GM23248 (cell line): ENCODE data around the gene IQCK. TPM values are rescaled to one million over a fixed set of nuclear protein-coding genes. Genes with fewer than 3 reads are reported as not detected.

Experiments
- DNase-seq: peaks from one replicate; pipeline ENCODE4 v3.0.0-alpha.2; 2015
- H2AFZ ChIP-seq: fragments of 200-600 bp; sonication (generic); 2 replicates; pipeline ENCODE4 v1.6.1; 2016; ENCODE audit warnings: antibody characterized with exemption
- H3F3A ChIP-seq: fragments of 200-600 bp; sonication (generic); 2 replicates; pipeline ENCODE4 v1.6.1; 2016; ENCODE audit warnings: mild to moderate bottlenecking, antibody characterized with exemption, mixed run types; ENCODE audit not compliant: insufficient read depth
- H3K27ac ChIP-seq: fragments of 200-600 bp; sonication (generic); 2 replicates; pipeline ENCODE4 v1.5.1; 2016; ENCODE audit warnings: mild to moderate bottlenecking
- H3K27me3 ChIP-seq: fragments of 200-600 bp; sonication (generic); replicated peaks from 2 replicates; pipeline ENCODE4 v1.6.1; 2016; ENCODE audit warnings: mild to moderate bottlenecking; ENCODE audit not compliant: insufficient read depth
- H3K36me3 ChIP-seq: fragments of 200-600 bp; sonication (generic); 2 replicates; pipeline ENCODE4 v1.6.1; 2016; ENCODE audit warnings: low read depth, mild to moderate bottlenecking
- H3K4me1 ChIP-seq: fragments of 200-600 bp; sonication (generic); 2 replicates; pipeline ENCODE4 v1.6.1; 2016; ENCODE audit warnings: mild to moderate bottlenecking; ENCODE audit not compliant: insufficient read depth
- H3K4me2 ChIP-seq: fragments of 200-600 bp; sonication (generic); one replicate; pipeline ENCODE4 v1.6.1; 2016; ENCODE audit warnings: mild to moderate bottlenecking; ENCODE audit not compliant: unreplicated experiment
- H3K4me3 ChIP-seq: fragments of 200-600 bp; sonication (generic); 2 replicates; pipeline ENCODE4 v1.5.1; 2016; ENCODE audit warnings: mild to moderate bottlenecking
- H3K79me2 ChIP-seq: fragments of 200-600 bp; sonication (generic); 2 replicates; pipeline ENCODE4 v1.6.1; 2016; ENCODE audit warnings: mild to moderate bottlenecking; ENCODE audit not compliant: insufficient read depth
- H3K9ac ChIP-seq: fragments of 200-600 bp; sonication (generic); 2 replicates; pipeline ENCODE4 v1.6.1; 2016; ENCODE audit warnings: mild to moderate bottlenecking
- H3K9me2 ChIP-seq: fragments of 200-600 bp; sonication (generic); 2 replicates; pipeline ENCODE4 v1.6.1; 2016; ENCODE audit warnings: mixed run types, mild to moderate bottlenecking, moderate library complexity; ENCODE audit not compliant: insufficient read depth
- H3K9me3 ChIP-seq: fragments of 200-600 bp; sonication (generic); one replicate; pipeline ENCODE4 v1.6.1; 2017; ENCODE audit warnings: low read depth
- H4K20me1 ChIP-seq: fragments of 200-600 bp; sonication (generic); 2 replicates; pipeline ENCODE4 v1.6.0; 2016; ENCODE audit not compliant: insufficient read depth
- EZH2 ChIP-seq: fragments of 200-600 bp; sonication (generic); IDR thresholded peaks from 2 replicates; pipeline ENCODE4 v1.6.1; 2018; ENCODE audit warnings: antibody characterized with exemption, mild to moderate bottlenecking; ENCODE audit not compliant: insufficient read depth, poor library complexity, severe bottlenecking
- EZH2phosphoT487 ChIP-seq: fragments of 200-600 bp; sonication (generic); IDR thresholded peaks from 2 replicates; pipeline ENCODE4 v1.6.1; 2018; ENCODE audit warnings: antibody characterized with exemption, moderate library complexity, mild to moderate bottlenecking, low read depth; ENCODE audit not compliant: insufficient read depth
- WGBS, 2 experiments: methylation state at CpG; one replicate each; pipeline ENCODE4 v1.1.6; 2015 to 2017; ENCODE audit warnings: low lambda C conversion rate in 2 of 2, low coverage in 1 of 2; ENCODE audit errors: missing lambda C conversion rate in 2 of 2; 5-methylcytosine and 5-hydroxymethylcytosine counted together
- in situ Hi-C: fragments of 300-500 bp; cut with MboI; formaldehyde crosslinking; loops from 2 replicates; pipeline ENCODE4 v1.15.0; 2020
- polyA plus RNA-seq: library from polyadenylated mRNA; unstranded; fragments of >200 nt; fragmentation: Nextera tagmentation; extraction: Ambion mirVana; gene quantifications from 2 replicates; pipeline ENCODE4 v1.2.1, GENCODE V29; 2016
- total RNA-seq: library from RNA; depleted of rRNA; stranded (reverse); fragments of >200 nt; shearing (Covaris generic); gene quantifications from 2 replicates; pipeline ENCODE4 v1.2.3, GENCODE V29; 2014

The IQCK gene
- total and polyA plus RNA-seq, 2 experiments from 2014 or later, result 9.7 to 9.8 TPM

- peak overlapping the region; percentile 73 for H3K27ac ChIP-seq
- no peak overlapping the region for H3K9ac ChIP-seq
Observed at GRCh38 chr16:19705146-19705501, 12.9 kb upstream of the IQCK start.

GRCh38 chr16:19705843-19706242, 12.2 kb upstream of the IQCK start:
- no peak overlapping the region for H3K9ac ChIP-seq
- H3K9me3 ChIP-seq, result no peaks in the 10 kb centered on the region
- no peak overlapping the region for H2AFZ ChIP-seq
- no peaks in the 10 kb centered on the region for H3K36me3 ChIP-seq
- DNase-seq, result no peak
- no peaks in the 10 kb centered on the region for H4K20me1 ChIP-seq
- 91 to 98% methylated on average over 5 of the region's 5 CpGs for WGBS, 2 experiments
- H3K9me2 ChIP-seq, result no peaks in the 10 kb centered on the region
- peaks cover 15% of the 10 kb centered on the region for H3K4me1 ChIP-seq
- peaks cover 10% of the 10 kb centered on the region for H3F3A ChIP-seq
- H3K27me3 ChIP-seq, result no peaks in the 10 kb centered on the region
- peaks cover 12% of the 10 kb centered on the region; the same call in 1 of the 2 replicates for H3K79me2 ChIP-seq
- no peak overlapping the region for H3K27ac ChIP-seq
- H3K4me3 ChIP-seq, result no peak overlapping the region
- TF ChIP-seq EZH2phosphoT487 (no peak), EZH2 (no peak)
- in situ Hi-C loops, result no loop called here
- no peak overlapping the region for H3K4me2 ChIP-seq

More at GRCh38 chr16:19705146-19705501, 12.9 kb upstream of the IQCK start:
- Histone ChIP-seq H3K4me2 (no peak overlapping the region), H3K9me2 (no peaks in the 10 kb centered on the region), H3K36me3 (no peaks in the 10 kb centered on the region), H3K4me1 (peaks cover 22% of the 10 kb centered on the region), H3K27me3 (no peaks in the 10 kb centered on the region), H4K20me1 (no peaks in the 10 kb centered on the region), H2AFZ (no peak overlapping the region), H3K79me2 (peaks cover 12% of the 10 kb centered on the region; the same call in 1 of the 2 replicates), H3K9me3 (no peaks in the 10 kb centered on the region), H3F3A (peaks cover 17% of the 10 kb centered on the region), H3K4me3 (no peak overlapping the region)
- no peak for TF ChIP-seq EZH2
- TF ChIP-seq EZH2phosphoT487, result no peak
- 93 to 94% methylated on average over 8 of the region's 8 CpGs for WGBS, 2 experiments
- DNase-seq, result no peak
- in situ Hi-C loops, result no loop called here

- in situ Hi-C loops, result no loop called here
- no peaks in the 10 kb centered on the region for H4K20me1 ChIP-seq
- no peak for DNase-seq
Observed at GRCh38 chr16:19706846-19707245, 11.2 kb upstream of the IQCK start.

GRCh38 chr16:19707569-19708295, 10.3 kb upstream of the IQCK start:
- DNase-seq, result no peak
- no peaks in the 10 kb centered on the region for H3K9me3 ChIP-seq
- no peak overlapping the region for H3K4me3 ChIP-seq
- H3K9me2 ChIP-seq, result no peaks in the 10 kb centered on the region
- H3F3A ChIP-seq, result peaks cover 3% of the 10 kb centered on the region; the same call in 1 of the 2 replicates
- no peak overlapping the region for H3K9ac ChIP-seq
- H3K36me3 ChIP-seq, result no peaks in the 10 kb centered on the region
- H2AFZ ChIP-seq, result no peak overlapping the region
- H4K20me1 ChIP-seq, result no peaks in the 10 kb centered on the region
- no peak for TF ChIP-seq EZH2phosphoT487
- no peak for TF ChIP-seq EZH2
- peaks cover 8% of the 10 kb centered on the region for H3K4me1 ChIP-seq
- H3K4me2 ChIP-seq, result no peak overlapping the region
- in situ Hi-C loops, result no loop called here
- WGBS, 2 experiments, result 90 to 93% methylated on average over 11 to 22 of the region's 22 CpGs
- no peak overlapping the region for H3K27ac ChIP-seq
- no peaks in the 10 kb centered on the region for H3K27me3 ChIP-seq
- peaks cover 16% of the 10 kb centered on the region; the same call in 1 of the 2 replicates for H3K79me2 ChIP-seq

More at GRCh38 chr16:19706846-19707245, 11.2 kb upstream of the IQCK start:
- no peak overlapping the region for H3K9ac ChIP-seq
- H3K79me2 ChIP-seq, result peaks cover 14% of the 10 kb centered on the region
- no peak overlapping the region for H2AFZ ChIP-seq
- H3K4me2 ChIP-seq, result no peak overlapping the region
- H3K4me3 ChIP-seq, result no peak overlapping the region
- no peak overlapping the region for H3K27ac ChIP-seq
- no peaks in the 10 kb centered on the region for H3K36me3 ChIP-seq
- H3K27me3 ChIP-seq, result no peaks in the 10 kb centered on the region
- no peaks in the 10 kb centered on the region for H3K9me2 ChIP-seq
- WGBS, 2 experiments, result 97 to 98% methylated on average over 15 of the region's 15 CpGs
- H3F3A ChIP-seq, result peaks cover 3% of the 10 kb centered on the region; the same call in 1 of the 2 replicates
- H3K9me3 ChIP-seq, result no peaks in the 10 kb centered on the region
- peaks cover 8% of the 10 kb centered on the region for H3K4me1 ChIP-seq
- no peak for TF ChIP-seq EZH2
- no peak for TF ChIP-seq EZH2phosphoT487
